H9 (cell line): ENCODE data around the gene DACT2. TPM values are rescaled to one million over a fixed set of nuclear protein-coding genes. Genes with fewer than 3 reads are reported as not detected.

Source experiments
- DNase-seq: peaks from one replicate; pipeline ENCODE4 v3.0.0-alpha.2; 2017
- H2AFZ ChIP-seq: one replicate; pipeline ENCODE4 v1.6.1; 2013; ENCODE audit warnings: mild to moderate bottlenecking, low read length, control low read depth, moderate library complexity
- H2AK5ac ChIP-seq: 2 replicates; pipeline ENCODE4 v1.6.1; 2013; ENCODE audit warnings: low read length, control low read depth, mixed read lengths; ENCODE audit not compliant: insufficient read length
- H2BK120ac ChIP-seq: one replicate; pipeline ENCODE4 v1.6.1; 2013; ENCODE audit warnings: low read depth, mild to moderate bottlenecking, low read length, control low read depth, inconsistent platforms; ENCODE audit not compliant: poor library complexity, severe bottlenecking
- H2BK12ac ChIP-seq: 2 replicates; pipeline ENCODE4 v1.6.1; 2013; ENCODE audit warnings: low read length, control low read depth, mixed read lengths, low read depth; ENCODE audit not compliant: insufficient read length
- H2BK15ac ChIP-seq: 2 replicates; pipeline ENCODE4 v1.6.1; 2013; ENCODE audit warnings: low read depth, low read length, control low read depth
- H2BK20ac ChIP-seq: one replicate; pipeline ENCODE4 v1.6.1; 2013; ENCODE audit warnings: low read depth, mild to moderate bottlenecking, low read length, control low read depth, inconsistent platforms; ENCODE audit not compliant: poor library complexity, severe bottlenecking
- H2BK5ac ChIP-seq: 2 replicates; pipeline ENCODE4 v1.6.1; 2013; ENCODE audit warnings: low read length, control low read depth, mixed read lengths; ENCODE audit not compliant: insufficient read length
- H3K14ac ChIP-seq: 2 replicates; pipeline ENCODE4 v1.6.1; 2013; ENCODE audit warnings: low read length, control low read depth; ENCODE audit not compliant: insufficient read depth
- H3K18ac ChIP-seq: 2 replicates; pipeline ENCODE4 v1.6.1; 2013; ENCODE audit warnings: low read depth, mild to moderate bottlenecking, mixed read lengths, low read length, control low read depth; ENCODE audit not compliant: insufficient read length
- H3K23ac ChIP-seq: 2 replicates; pipeline ENCODE4 v1.6.1; 2013; ENCODE audit warnings: low read length, control low read depth, mixed read lengths, low read depth; ENCODE audit not compliant: insufficient read length
- H3K23me2 ChIP-seq: 2 replicates; pipeline ENCODE4 v1.6.1; 2013; ENCODE audit warnings: low read depth, mild to moderate bottlenecking, mixed read lengths, low read length, control low read depth; ENCODE audit not compliant: insufficient read length, poor library complexity, severe bottlenecking
- H3K27ac ChIP-seq: 2 replicates; pipeline ENCODE4 v1.5.1; 2013; ENCODE audit warnings: low read length, control low read depth, mixed read lengths, low read depth; ENCODE audit not compliant: insufficient read length
- H3K27me3 ChIP-seq: 2 replicates; pipeline ENCODE4 v1.6.1; 2013; ENCODE audit warnings: low read length, control low read depth, inconsistent platforms; ENCODE audit not compliant: insufficient read depth
- H3K4ac ChIP-seq: 2 replicates; pipeline ENCODE4 v1.6.1; 2013; ENCODE audit warnings: low read depth, mild to moderate bottlenecking, control low read depth, inconsistent platforms, low read length, moderate library complexity
- H3K4me1 ChIP-seq: 2 replicates; pipeline ENCODE4 v1.6.1; 2013; ENCODE audit warnings: low read length, control low read depth, inconsistent platforms; ENCODE audit not compliant: insufficient read depth
- H3K4me2 ChIP-seq: 2 replicates; pipeline ENCODE4 v1.6.1; 2013; ENCODE audit warnings: low read length, control low read depth, mixed read lengths; ENCODE audit not compliant: insufficient read length, insufficient read depth
- H3K56ac ChIP-seq: 2 replicates; pipeline ENCODE4 v1.6.1; 2013; ENCODE audit warnings: low read depth, mild to moderate bottlenecking, mixed read lengths, low read length, control low read depth; ENCODE audit not compliant: insufficient read length
- H3K79me1 ChIP-seq: 2 replicates; pipeline ENCODE4 v1.6.1; 2013; ENCODE audit warnings: low read depth, mild to moderate bottlenecking, moderate library complexity, low read length, control low read depth, inconsistent platforms; ENCODE audit not compliant: insufficient read depth, poor library complexity, severe bottlenecking
- H3K79me2 ChIP-seq: 2 replicates; pipeline ENCODE4 v1.6.1; 2013; ENCODE audit warnings: low read length, control low read depth, inconsistent platforms; ENCODE audit not compliant: insufficient read depth
- H3K9ac ChIP-seq: 2 replicates; pipeline ENCODE4 v1.6.1; 2013; ENCODE audit warnings: low read length, control low read depth, mixed read lengths; ENCODE audit not compliant: insufficient read length; ENCODE audit errors: extremely low read depth
- H3K9me3 ChIP-seq: one replicate; pipeline ENCODE4 v1.6.1; 2013; ENCODE audit warnings: low read depth, low read length, inconsistent platforms; ENCODE audit not compliant: control insufficient read depth
- H3T11ph ChIP-seq: one replicate; pipeline ENCODE4 v1.6.1; 2013; ENCODE audit warnings: mild to moderate bottlenecking, low read length, control low read depth, inconsistent platforms
- H4K20me1 ChIP-seq: one replicate; pipeline ENCODE4 v1.6.1; 2013; ENCODE audit not compliant: control insufficient read depth, insufficient read length, insufficient read depth
- H4K5ac ChIP-seq: 2 replicates; pipeline ENCODE4 v1.6.1; 2013; ENCODE audit warnings: low read depth, mild to moderate bottlenecking, mixed read lengths, low read length, control low read depth; ENCODE audit not compliant: insufficient read length
- H4K8ac ChIP-seq: replicated peaks from 2 replicates; pipeline ENCODE4 v1.6.1; 2013; ENCODE audit warnings: low read length, control low read depth, mixed read lengths, low read depth; ENCODE audit not compliant: insufficient read length
- H4K91ac ChIP-seq: 2 replicates; pipeline ENCODE4 v1.6.1; 2013; ENCODE audit warnings: low read depth, mild to moderate bottlenecking, moderate library complexity, mixed read lengths, low read length, control low read depth; ENCODE audit not compliant: insufficient read length
- H3K27ac Mint-ChIP-seq, 3 experiments: 2 replicates in 2 of 3; 3 replicates in 1 of 3; pipeline ENCODE4 v1.8.0; 2020 to 2021; ENCODE audit warnings: mixed read lengths in 3 of 3, mild to moderate bottlenecking in 1 of 3, moderate library complexity in 1 of 3
- H3K27me3 Mint-ChIP-seq: 2 replicates; pipeline ENCODE4 v1.8.0; 2021; ENCODE audit warnings: low read depth, mild to moderate bottlenecking, moderate library complexity, mixed read lengths
- H3K36me3 Mint-ChIP-seq, 3 experiments: 2 replicates in 2 of 3; 3 replicates in 1 of 3; pipeline ENCODE4 v1.8.0; 2020 to 2021; ENCODE audit warnings: low read depth in 3 of 3, mixed read lengths in 3 of 3; ENCODE audit not compliant: insufficient read depth in 1 of 3
- H3K4me1 Mint-ChIP-seq, 2 experiments: 2 replicates each; pipeline ENCODE4 v1.8.0; 2020; ENCODE audit warnings: mixed read lengths in 2 of 2
- H3K4me3 Mint-ChIP-seq, 2 experiments: 2 replicates in 1 of 2; 3 replicates in 1 of 2; pipeline ENCODE4 v1.8.0; 2020 to 2021; ENCODE audit warnings: mild to moderate bottlenecking in 2 of 2, mixed read lengths in 2 of 2, moderate library complexity in 1 of 2
- H3K9me3 Mint-ChIP-seq, 2 experiments: 2 replicates in 1 of 2; 3 replicates in 1 of 2; pipeline ENCODE4 v1.8.0; 2020; ENCODE audit warnings: mild to moderate bottlenecking in 2 of 2, mixed read lengths in 2 of 2, moderate library complexity in 1 of 2
- WGBS: extraction: QIAGEN DNeasy Blood & Tissue Kit; methylation state at CpG from one replicate; pipeline ENCODE4 v1.1.7; 2013; ENCODE audit warnings: missing lambda C conversion rate, low lambda C conversion rate, mixed read lengths; ENCODE audit not compliant: insufficient read length; ENCODE audit errors: extremely low coverage; 5-methylcytosine and 5-hydroxymethylcytosine counted together
- total RNA-seq: library from RNA; stranded (reverse); gene quantifications from 2 replicates; pipeline ENCODE4 v1.2.1, GENCODE V29; 2021
- TF ChIP-seq, protein P1 (sequence below): fragments of 200-600 bp; sonication (generic); conservative IDR thresholded peaks from 3 replicates; pipeline ENCODE4 v1.8.0; 2021; ENCODE audit warnings: antibody characterized with exemption, mild to moderate bottlenecking

DACT2 gene
- total RNA-seq, 1 experiment from 2014 or later, result 1.8 TPM

DNA sequence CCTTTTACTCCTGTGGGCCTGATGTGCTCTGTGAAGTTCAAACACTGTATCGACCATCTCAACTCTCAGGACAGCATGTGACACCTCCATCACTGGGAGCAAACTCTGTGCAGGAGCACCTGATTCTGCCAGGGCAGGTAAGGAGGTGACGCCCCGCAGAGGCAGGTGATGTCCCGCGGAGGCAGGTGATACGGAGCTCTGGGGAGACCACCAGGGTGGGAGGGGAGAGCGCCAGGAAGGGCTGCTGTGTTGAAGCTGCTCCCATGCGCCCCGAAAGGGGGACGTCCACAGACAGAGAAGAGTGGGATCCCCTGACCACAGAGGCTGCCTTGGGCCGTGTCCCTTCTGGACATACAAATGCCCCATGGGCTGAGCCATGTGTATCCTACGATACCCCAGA, 58.3 kb downstream of the DACT2 start:
- H3K4me1 ChIP-seq, result no peaks in the 10 kb centered on the region
- no peak overlapping the region for H2BK12ac ChIP-seq
- peaks cover 6 to 7% of the 10 kb centered on the region in 2 experiments for H3K4me1 Mint-ChIP-seq
- no peaks in the 10 kb centered on the region for H3K27me3 ChIP-seq
- no peak overlapping the region for H3K4me3 Mint-ChIP-seq
- H2BK5ac ChIP-seq, result no peak overlapping the region
- H4K5ac ChIP-seq, result no peak overlapping the region
- no peak overlapping the region for H4K91ac ChIP-seq
- H3K9me3 ChIP-seq, result no peaks in the 10 kb centered on the region
- no peak overlapping the region for H3K4me2 ChIP-seq
- H2BK120ac ChIP-seq, result no peak overlapping the region
- TF ChIP-seq, protein P1, sequence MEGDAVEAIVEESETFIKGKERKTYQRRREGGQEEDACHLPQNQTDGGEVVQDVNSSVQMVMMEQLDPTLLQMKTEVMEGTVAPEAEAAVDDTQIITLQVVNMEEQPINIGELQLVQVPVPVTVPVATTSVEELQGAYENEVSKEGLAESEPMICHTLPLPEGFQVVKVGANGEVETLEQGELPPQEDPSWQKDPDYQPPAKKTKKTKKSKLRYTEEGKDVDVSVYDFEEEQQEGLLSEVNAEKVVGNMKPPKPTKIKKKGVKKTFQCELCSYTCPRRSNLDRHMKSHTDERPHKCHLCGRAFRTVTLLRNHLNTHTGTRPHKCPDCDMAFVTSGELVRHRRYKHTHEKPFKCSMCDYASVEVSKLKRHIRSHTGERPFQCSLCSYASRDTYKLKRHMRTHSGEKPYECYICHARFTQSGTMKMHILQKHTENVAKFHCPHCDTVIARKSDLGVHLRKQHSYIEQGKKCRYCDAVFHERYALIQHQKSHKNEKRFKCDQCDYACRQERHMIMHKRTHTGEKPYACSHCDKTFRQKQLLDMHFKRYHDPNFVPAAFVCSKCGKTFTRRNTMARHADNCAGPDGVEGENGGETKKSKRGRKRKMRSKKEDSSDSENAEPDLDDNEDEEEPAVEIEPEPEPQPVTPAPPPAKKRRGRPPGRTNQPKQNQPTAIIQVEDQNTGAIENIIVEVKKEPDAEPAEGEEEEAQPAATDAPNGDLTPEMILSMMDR, result no peak
- H2BK20ac ChIP-seq, result no peak overlapping the region
- no peak overlapping the region for H3K27ac ChIP-seq
- H3K9me3 Mint-ChIP-seq, result peaks cover 0 to 2% of the 10 kb centered on the region in 2 experiments; a peak in 3 of 5 replicates
- no CpG with 5 or more reads among the region's 12 CpGs for WGBS
- peaks cover 0 to under 1% (median 0%) of the 10 kb centered on the region in 3 experiments; a peak in 1 of 7 replicates for H3K36me3 Mint-ChIP-seq
- no peak overlapping the region for H3K9ac ChIP-seq
- H3K23me2 ChIP-seq, result no peaks in the 10 kb centered on the region
- no peak overlapping the region for H4K8ac ChIP-seq
- no peak overlapping the region for H2BK15ac ChIP-seq
- no peaks in the 10 kb centered on the region for H3K79me1 ChIP-seq
- H3K27me3 Mint-ChIP-seq, result peaks cover 17% of the 10 kb centered on the region
- H3K14ac ChIP-seq, result no peak overlapping the region; the same call in 1 of the 2 replicates
- H3K56ac ChIP-seq, result no peak overlapping the region
- no peaks in the 10 kb centered on the region for H4K20me1 ChIP-seq
- H2AK5ac ChIP-seq, result no peak overlapping the region
- no peak overlapping the region for H3T11ph ChIP-seq
- H3K4ac ChIP-seq, result no peak overlapping the region
- no peak overlapping the region for H2AFZ ChIP-seq
- H3K23ac ChIP-seq, result no peak overlapping the region
- no peak overlapping the region for H3K18ac ChIP-seq
- no peaks in the 10 kb centered on the region for H3K79me2 ChIP-seq
- no peak overlapping the region; a peak in 1 of 7 replicates for H3K27ac Mint-ChIP-seq
- no peak for DNase-seq
